Measurements from ENCODE around the gene ANKLE1. TPM values are rescaled to one million over a fixed set of nuclear protein-coding genes. Genes with fewer than 3 reads are reported as not detected.

ANKLE1 gene
- total and polyA plus RNA-seq, 10 of the 15 experiments (the other 5 are each of a cell fraction or from before 2014, with no cell fraction given): 2.2 to 17.9 (median 10.9) TPM

GRCh38 chr19:17307876-17308377 lies 26.2 kb downstream of the ANKLE1 start (continued):
- no peak for TF ChIP-seq MLLT1 (IDR thresholded peaks at IDR 0.05)
- no peak for TF ChIP-seq ZBTB4 (CRISPR knock-in tag; IDR thresholded peaks at IDR 0.05)
- no peak for TF ChIP-seq CHD1 (IDR thresholded peaks at IDR 0.05; ENCODE audit: low read depth, low read length)
- no peak for TF ChIP-seq SRF (IDR thresholded peaks at IDR 0.05; ENCODE audit: low read depth in 2 of 2, low read length in 2 of 2)
- no peak for TF ChIP-seq BACH1 (IDR thresholded peaks at IDR 0.05; ENCODE audit: borderline replicate concordance)

Data from GM12878 (cell line).